CD14-positive monocyte (primary cell): ENCODE results near the gene ZBTB7C. TPM values are rescaled to one million over a fixed set of nuclear protein-coding genes. Genes with fewer than 3 reads are reported as not detected.

Experiments used
- DNase-seq, 3 donors: peaks; one replicate each; pipeline ENCODE4 v3.0.0-alpha.2; 2011 to 2022
- H2AFZ ChIP-seq: 2 replicates; pipeline ENCODE4 v1.6.0; 2012; ENCODE audit warnings: mild to moderate bottlenecking, low read depth, low read length, inconsistent platforms; ENCODE audit not compliant: insufficient read depth, poor library complexity, severe bottlenecking
- H3K27ac ChIP-seq, 2 donors: 1 replicate in 1 of 2; 2 replicates in 1 of 2; pipeline ENCODE4 v1.5.1; 2012 to 2013; ENCODE audit warnings: low read length in 2 of 2, control low read depth in 1 of 2, inconsistent platforms in 1 of 2, low read depth in 1 of 2, mild to moderate bottlenecking in 1 of 2
- H3K27me3 ChIP-seq, 2 donors: one replicate each; pipeline versions ENCODE4 v1.6.0 to v1.6.1; 2011 to 2013; ENCODE audit warnings: low read length in 2 of 2; ENCODE audit not compliant: control insufficient read depth in 2 of 2, insufficient read depth in 2 of 2
- H3K36me3 ChIP-seq, 2 donors: replicated peaks in 1 of 2; 1 replicate in 1 of 2; 2 replicates in 1 of 2; pipeline versions ENCODE4 v1.5.1 to v1.6.1; 2012 to 2013; ENCODE audit warnings: low read length in 2 of 2, control low read depth in 1 of 2, inconsistent platforms in 1 of 2, mild to moderate bottlenecking in 1 of 2; ENCODE audit not compliant: insufficient read depth in 2 of 2, control insufficient read depth in 1 of 2
- H3K4me1 ChIP-seq, 2 donors: 1 replicate in 1 of 2; 2 replicates in 1 of 2; pipeline versions ENCODE4 v1.5.1 to v1.6.1; 2012 to 2013; ENCODE audit warnings: low read length in 2 of 2, control low read depth in 1 of 2, inconsistent platforms in 1 of 2, mild to moderate bottlenecking in 1 of 2, moderate library complexity in 1 of 2; ENCODE audit not compliant: insufficient read depth in 2 of 2, control insufficient read depth in 1 of 2
- H3K4me2 ChIP-seq: replicated peaks from 2 replicates; pipeline ENCODE3; 2012; ENCODE audit warnings: low read length, moderate library complexity, mild to moderate bottlenecking; ENCODE audit not compliant: poor library complexity, severe bottlenecking; ENCODE audit errors: extremely low read depth
- H3K4me3 ChIP-seq, 3 experiments: fragments of 200-600 bp in 1 of 3; sonication (generic) in 1 of 3; replicated peaks in 1 of 3; 1 replicate in 2 of 3; 2 replicates in 1 of 3; pipeline ENCODE4 v1.5.1; 2011 to 2013; ENCODE audit warnings: low read length in 3 of 3, mild to moderate bottlenecking in 3 of 3, control low read depth in 2 of 3, low read depth in 2 of 3, inconsistent platforms in 1 of 3, moderate library complexity in 1 of 3
- H3K79me2 ChIP-seq: 2 replicates; pipeline ENCODE4 v1.6.0; 2012; ENCODE audit warnings: mild to moderate bottlenecking, control low read depth, inconsistent platforms, low read length, moderate library complexity; ENCODE audit not compliant: insufficient read depth
- H3K9ac ChIP-seq: 2 replicates; pipeline ENCODE4 v1.6.0; 2017; ENCODE audit warnings: low read length, mild to moderate bottlenecking; ENCODE audit not compliant: insufficient read depth, poor library complexity, severe bottlenecking
- H3K9me3 ChIP-seq, 2 donors: replicated peaks in 1 of 2; 1 replicate in 1 of 2; 2 replicates in 1 of 2; pipeline versions ENCODE4 v1.5.1 to v1.6.1; 2012 to 2013; ENCODE audit warnings: low read length in 2 of 2, control low read depth in 1 of 2; ENCODE audit not compliant: control insufficient read depth in 1 of 2, insufficient read depth in 1 of 2
- H4K20me1 ChIP-seq: 2 replicates; pipeline ENCODE4 v1.6.0; 2012; ENCODE audit warnings: mild to moderate bottlenecking, low read length, control low read depth, moderate library complexity; ENCODE audit not compliant: insufficient read depth
- H3K27ac Mint-ChIP-seq, 7 donors: one replicate each; pipeline ENCODE4 v1.8.0; 2020; ENCODE audit warnings: mild to moderate bottlenecking in 7 of 7, mixed read lengths in 7 of 7, moderate library complexity in 6 of 7, inconsistent platforms in 2 of 7
- H3K27me3 Mint-ChIP-seq, 3 donors: one replicate each; pipeline ENCODE4 v1.8.0; 2021 to 2022; ENCODE audit warnings: low read depth in 3 of 3, mild to moderate bottlenecking in 3 of 3, mixed read lengths in 3 of 3, moderate library complexity in 3 of 3, inconsistent platforms in 1 of 3
- H3K36me3 Mint-ChIP-seq, 2 donors: one replicate each; pipeline ENCODE4 v1.8.0; 2020; ENCODE audit warnings: mixed read lengths in 2 of 2, inconsistent platforms in 1 of 2, mild to moderate bottlenecking in 1 of 2
- H3K4me1 Mint-ChIP-seq: one replicate; pipeline ENCODE4 v1.8.0; 2020; ENCODE audit warnings: mild to moderate bottlenecking, mixed read lengths
- H3K4me3 Mint-ChIP-seq, 2 donors: one replicate each; pipeline ENCODE4 v1.8.0; 2020; ENCODE audit warnings: mild to moderate bottlenecking in 2 of 2, mixed read lengths in 2 of 2, moderate library complexity in 1 of 2
- H3K9me3 Mint-ChIP-seq, 7 donors: one replicate each; pipeline ENCODE4 v1.8.0; 2020 to 2022; ENCODE audit warnings: mixed read lengths in 7 of 7, mild to moderate bottlenecking in 6 of 7, moderate library complexity in 6 of 7, inconsistent platforms in 2 of 7
- WGBS: methylation state at CpG from one replicate; pipeline ENCODE4 v1.1.5; 2013; ENCODE audit warnings: missing lambda C conversion rate; ENCODE audit not compliant: insufficient coverage; 5-methylcytosine and 5-hydroxymethylcytosine counted together
- intact Hi-C, 2 donors: fragments of 100-400 bp; cut with micrococcal nuclease; formaldehyde crosslinking; loops; one replicate each; pipeline versions ENCODE4 v1.15.0 to v1.15.1; 2023
- polyA plus RNA-seq, 3 donors: library from polyadenylated mRNA; depleted of rRNA in 1 of 3; unstranded in 2 of 3; stranded (reverse) in 1 of 3; fragments of 300-500 nt in 2 of 3; fragments of >200 nt in 1 of 3; fragmentation: Illumina TruSeq in 2 of 3; gene quantifications; 1 replicate in 2 of 3; 2 replicates in 1 of 3; pipeline ENCODE4 v1.2.3, GENCODE V29; 2012 to 2021
- TF ChIP-seq, protein P1 (sequence below): fragments of 200-600 bp; IDR thresholded peaks from one replicate; pipeline ENCODE4 v1.8.0; 2022; ENCODE audit warnings: antibody characterized with exemption, mild to moderate bottlenecking

The ZBTB7C gene
- polyA plus RNA-seq, 3 donors = 0.03 to 0.09 TPM; not detected in 1

GRCh38 chr18:48347756-48348326 is 61.3 kb downstream of the ZBTB7C start:
- no peaks in the 10 kb centered on the region for H3K9me3 ChIP-seq
- no peaks in the 10 kb centered on the region for H3K4me1 Mint-ChIP-seq
- peaks cover 7 to 17% (median 11%) of the 10 kb centered on the region in 3 donors for H3K27me3 Mint-ChIP-seq

GRCh38 chr18:48345596-48345995 is 63.6 kb downstream of the ZBTB7C start:
- Mint-ChIP-seq H3K27me3 (peaks cover 5 to 13% (median 12%) of the 10 kb centered on the region in 3 donors), H3K4me3 (no peak overlapping the region), H3K9me3 (no peaks in the 10 kb centered on the region), H3K27ac (no peak overlapping the region), H3K4me1 (no peaks in the 10 kb centered on the region), H3K36me3 (no peaks in the 10 kb centered on the region)
- H3K27me3 ChIP-seq = no peaks in the 10 kb centered on the region
- H3K27ac ChIP-seq = no peak overlapping the region
- no peaks in the 10 kb centered on the region for H3K79me2 ChIP-seq
- no peaks in the 10 kb centered on the region for H3K36me3 ChIP-seq
- H3K4me2 ChIP-seq = no peak overlapping the region
- no peak overlapping the region for H3K9ac ChIP-seq
- intact Hi-C loops = no loop called here
- H2AFZ ChIP-seq = no peak overlapping the region
- no peaks in the 10 kb centered on the region for H4K20me1 ChIP-seq
- no peaks in the 10 kb centered on the region for H3K4me1 ChIP-seq
- H3K4me3 ChIP-seq = no peak overlapping the region
- 84% methylated on average over 2 of the region's 2 CpGs for WGBS
- peak in 2 of 3 donors; percentile 12 to 19 for DNase-seq
- TF ChIP-seq, protein P1, sequence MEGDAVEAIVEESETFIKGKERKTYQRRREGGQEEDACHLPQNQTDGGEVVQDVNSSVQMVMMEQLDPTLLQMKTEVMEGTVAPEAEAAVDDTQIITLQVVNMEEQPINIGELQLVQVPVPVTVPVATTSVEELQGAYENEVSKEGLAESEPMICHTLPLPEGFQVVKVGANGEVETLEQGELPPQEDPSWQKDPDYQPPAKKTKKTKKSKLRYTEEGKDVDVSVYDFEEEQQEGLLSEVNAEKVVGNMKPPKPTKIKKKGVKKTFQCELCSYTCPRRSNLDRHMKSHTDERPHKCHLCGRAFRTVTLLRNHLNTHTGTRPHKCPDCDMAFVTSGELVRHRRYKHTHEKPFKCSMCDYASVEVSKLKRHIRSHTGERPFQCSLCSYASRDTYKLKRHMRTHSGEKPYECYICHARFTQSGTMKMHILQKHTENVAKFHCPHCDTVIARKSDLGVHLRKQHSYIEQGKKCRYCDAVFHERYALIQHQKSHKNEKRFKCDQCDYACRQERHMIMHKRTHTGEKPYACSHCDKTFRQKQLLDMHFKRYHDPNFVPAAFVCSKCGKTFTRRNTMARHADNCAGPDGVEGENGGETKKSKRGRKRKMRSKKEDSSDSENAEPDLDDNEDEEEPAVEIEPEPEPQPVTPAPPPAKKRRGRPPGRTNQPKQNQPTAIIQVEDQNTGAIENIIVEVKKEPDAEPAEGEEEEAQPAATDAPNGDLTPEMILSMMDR = no peak
- no peaks in the 10 kb centered on the region for H3K9me3 ChIP-seq

More at GRCh38 chr18:48347756-48348326, 61.3 kb downstream of the ZBTB7C start:
- Histone ChIP-seq H3K27me3 (no peaks in the 10 kb centered on the region), H3K4me2 (no peak overlapping the region), H3K79me2 (no peaks in the 10 kb centered on the region), H4K20me1 (no peaks in the 10 kb centered on the region), H3K4me1 (no peaks in the 10 kb centered on the region), H3K27ac (no peak overlapping the region), H3K36me3 (no peaks in the 10 kb centered on the region), H3K9ac (no peak overlapping the region), H3K4me3 (no peak overlapping the region), H2AFZ (no peak overlapping the region)
- H3K27ac Mint-ChIP-seq = no peak overlapping the region
- TF ChIP-seq, protein P1 = no peak
- H3K9me3 Mint-ChIP-seq = no peaks in the 10 kb centered on the region
- DNase-seq = no peak
- 100% methylated on average over 1 of the region's 3 CpGs for WGBS
- no peak overlapping the region for H3K4me3 Mint-ChIP-seq
- intact Hi-C loops = no loop called here
- no peaks in the 10 kb centered on the region for H3K36me3 Mint-ChIP-seq
